ENCODE results near the gene LMNA.
A peak's percentile ranks its signal among the peaks of the same experiment; 100 is the strongest.
"Not testable (repeated sequence)": the region's sequence is repeated elsewhere in the genome, so short reads cannot be mapped to it uniquely, and the experiment has no call there.

LMNA gene

DNA sequence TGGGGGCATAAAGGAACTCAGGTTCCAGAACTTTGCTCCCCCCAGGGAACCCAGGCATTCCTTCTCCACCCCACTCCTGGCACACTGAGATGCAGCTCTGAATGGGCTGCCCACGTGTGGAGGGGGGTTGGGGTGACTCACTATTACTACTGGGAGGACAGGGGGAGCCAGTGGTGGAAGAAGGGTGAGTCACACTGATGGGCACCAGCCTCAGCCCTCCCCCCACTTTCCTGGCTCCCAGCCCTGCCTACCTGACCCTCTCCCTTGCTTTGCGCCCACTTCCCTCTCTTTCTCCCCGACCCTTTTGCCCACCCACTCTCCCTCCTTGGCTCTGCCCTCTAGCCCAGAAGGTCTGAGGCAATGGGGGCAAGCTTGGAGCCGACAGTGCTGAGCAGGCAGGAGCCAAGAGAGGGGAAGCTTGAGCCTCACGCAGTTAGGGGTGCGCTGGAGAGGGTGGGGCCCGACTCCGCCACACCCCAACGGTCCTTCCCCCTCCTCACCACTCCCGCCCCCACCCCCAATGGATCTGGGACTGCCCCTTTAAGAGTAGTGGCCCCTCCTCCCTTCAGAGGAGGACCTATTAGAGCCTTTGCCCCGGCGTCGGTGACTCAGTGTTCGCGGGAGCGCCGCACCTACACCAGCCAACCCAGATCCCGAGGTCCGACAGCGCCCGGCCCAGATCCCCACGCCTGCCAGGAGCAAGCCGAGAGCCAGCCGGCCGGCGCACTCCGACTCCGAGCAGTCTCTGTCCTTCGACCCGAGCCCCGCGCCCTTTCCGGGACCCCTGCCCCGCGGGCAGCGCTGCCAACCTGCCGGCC lies at the start of gene LMNA:
LMNA (plus strand) TSS at position 611 of the 818 bp plus-strand sequence. CDS start 208 bp downstream, outside the sequence.
- H3K4me2 ChIP-seq = peak within 1 kb of the TSS; percentile 7; the same call in 1 of the 2 replicates

DNA sequence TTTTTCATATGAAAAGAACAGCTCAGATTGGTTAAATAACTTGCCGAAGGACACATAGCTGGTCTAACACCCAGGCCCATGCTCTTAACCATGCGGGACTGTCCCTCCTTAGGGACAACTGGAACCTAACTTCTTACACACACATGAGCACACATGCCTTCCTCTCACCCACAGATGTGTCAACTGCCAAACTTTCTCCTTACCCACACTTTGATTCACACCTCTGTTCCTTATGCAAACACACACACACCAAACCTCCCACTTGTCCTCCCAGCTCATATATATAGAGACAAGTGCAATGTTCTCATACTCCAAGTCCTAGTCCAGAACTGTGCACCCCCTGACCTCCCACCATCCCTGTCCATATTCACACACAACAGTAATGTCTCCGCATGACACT lies 49.3 kb upstream of the LMNA start:
- H3K4me3 ChIP-seq = no peak overlapping the region
- no peak for TF ChIP-seq Cebpa-rat (IDR thresholded peaks at IDR 0.05)
- H3K4me2 ChIP-seq = peak overlapping the region; percentile 42

More for the DNA sequence above, at the start of gene LMNA:
- H3K27me3 ChIP-seq = peaks cover 60% of the 10 kb centered on the region
- no peaks in the 10 kb centered on the region for H3K36me3 ChIP-seq
- H3K4me3 ChIP-seq = no peak within 1 kb of the TSS
- H3K27ac ChIP-seq = no peak within 1 kb of the TSS
- peaks cover 13% of the 10 kb centered on the region for H3K4me1 ChIP-seq
- peaks cover 39% of the 10 kb centered on the region for H4K20me1 ChIP-seq
- no peaks in the 10 kb centered on the region for H3K9me3 ChIP-seq
- H3K9ac ChIP-seq = no peak within 1 kb of the TSS
- TF ChIP-seq Cebpa-rat (IDR thresholded peaks at IDR 0.05) = no peak

GRCh38 chr1:156065871-156066270 lies 48.6 kb upstream of the LMNA start:
- H3K4me2 ChIP-seq = peak overlapping the region; percentile 42; the same call in 1 of the 2 replicates
- TF ChIP-seq Cebpa-rat (IDR thresholded peaks at IDR 0.05) = no peak
- no peak overlapping the region for H3K9ac ChIP-seq
- no peaks in the 10 kb centered on the region for H3K9me3 ChIP-seq
- H4K20me1 ChIP-seq = peaks cover 5% of the 10 kb centered on the region
- H3K27me3 ChIP-seq = no peaks in the 10 kb centered on the region
- H3K27ac ChIP-seq = no peak overlapping the region
- H3K4me3 ChIP-seq = no peak overlapping the region
- peaks cover 45% of the 10 kb centered on the region for H3K4me1 ChIP-seq
- H3K36me3 ChIP-seq = no peaks in the 10 kb centered on the region

More for the DNA sequence above, 49.3 kb upstream of the LMNA start:
- Histone ChIP-seq H4K20me1 (0 out of 2 replicates have a peak, but pooled peaks cover 4% of the 10 kb centered on the region), H3K36me3 (no peaks in the 10 kb centered on the region), H3K27ac (peak overlapping the region; percentile 5; the same call in 1 of the 2 replicates), H3K4me1 (peaks cover 39% of the 10 kb centered on the region), H3K9ac (no peak overlapping the region), H3K27me3 (no peaks in the 10 kb centered on the region), H3K9me3 (no peaks in the 10 kb centered on the region)

DNA sequence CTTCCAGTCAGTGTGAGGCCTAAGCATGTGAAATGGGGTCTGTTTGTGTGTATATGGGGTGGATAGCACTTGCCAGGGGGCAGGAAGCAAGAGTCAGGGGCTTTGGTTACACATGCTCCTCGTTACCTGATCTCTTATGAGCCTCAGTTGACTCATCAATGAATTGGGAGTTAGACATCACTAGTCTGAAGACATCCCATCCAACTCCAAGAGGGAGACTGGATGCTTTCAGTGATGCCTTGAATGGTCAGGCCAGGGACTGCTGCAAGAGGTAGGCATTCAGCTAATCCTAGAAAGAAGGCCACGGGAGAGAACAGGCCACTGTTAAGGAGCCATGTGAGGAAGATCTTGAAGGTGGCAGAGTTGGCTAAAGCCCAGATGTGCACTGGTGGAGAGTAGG lies 47.2 kb upstream of the LMNA start:
- Histone ChIP-seq H4K20me1 (peaks cover 17% of the 10 kb centered on the region), H3K4me2 (no peak overlapping the region), H3K4me1 (peaks cover 47% of the 10 kb centered on the region), H3K27me3 (no peaks in the 10 kb centered on the region), H3K36me3 (peaks cover under 1% of the 10 kb centered on the region), H3K4me3 (no peak overlapping the region), H3K9me3 (no peaks in the 10 kb centered on the region), H3K27ac (no peak overlapping the region), H3K9ac (no peak overlapping the region)
- no peak for TF ChIP-seq Cebpa-rat (IDR thresholded peaks at IDR 0.05)

GRCh38 chr1:156069490-156070455 lies 44.7 kb upstream of the LMNA start:
- Histone ChIP-seq H3K4me1 (peaks cover 54% of the 10 kb centered on the region), H3K9ac (no peak overlapping the region), H3K27me3 (no peaks in the 10 kb centered on the region), H3K36me3 (peaks cover 21% of the 10 kb centered on the region), H4K20me1 (peaks cover 40% of the 10 kb centered on the region), H3K9me3 (no peaks in the 10 kb centered on the region), H3K4me3 (no peak overlapping the region), H3K27ac (no peak overlapping the region; the same call in 1 of the 2 replicates), H3K4me2 (peak overlapping the region; percentile 32)
- TF ChIP-seq Cebpa-rat (IDR thresholded peaks at IDR 0.05) = no peak

GRCh38 chr1:156070548-156070947 lies 44.0 kb upstream of the LMNA start:
- Histone ChIP-seq H4K20me1 (peaks cover 47% of the 10 kb centered on the region), H3K36me3 (peaks cover 29% of the 10 kb centered on the region), H3K27me3 (no peaks in the 10 kb centered on the region), H3K4me3 (no peak overlapping the region), H3K9ac (no peak overlapping the region), H3K4me1 (peaks cover 54% of the 10 kb centered on the region), H3K27ac (peak overlapping the region; percentile 19; the same call in 1 of the 2 replicates), H3K9me3 (no peaks in the 10 kb centered on the region), H3K4me2 (peak overlapping the region; percentile 32)
- no peak for TF ChIP-seq Cebpa-rat (IDR thresholded peaks at IDR 0.05)

DNA sequence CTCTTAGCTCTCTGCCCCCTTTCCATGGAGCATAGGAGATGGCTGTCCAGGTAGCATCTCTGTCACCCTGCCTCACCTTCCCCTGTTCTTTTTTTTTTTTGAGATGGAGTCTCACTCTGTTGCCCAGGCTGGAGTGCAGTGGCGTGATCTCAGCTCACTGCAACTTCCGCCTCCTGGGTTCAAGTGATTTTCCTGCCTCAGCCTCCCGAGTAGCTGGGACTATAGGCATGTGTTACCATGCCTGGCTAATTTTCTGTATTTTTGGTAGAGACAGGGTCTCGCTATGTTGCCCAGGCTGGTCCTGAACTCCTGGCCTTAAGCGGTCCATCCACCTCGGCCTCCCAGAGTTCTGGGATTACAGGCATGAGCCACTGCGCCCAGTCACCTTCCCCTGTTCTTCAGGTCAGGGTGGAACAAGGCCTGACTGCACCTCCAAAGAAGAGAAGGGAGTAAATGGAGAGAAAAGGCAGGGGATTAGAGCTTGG lies 43.1 kb upstream of the LMNA start:
- Histone ChIP-seq H3K36me3 (peaks cover 36% of the 10 kb centered on the region), H3K4me1 (peaks cover 54% of the 10 kb centered on the region), H4K20me1 (peaks cover 56% of the 10 kb centered on the region), H3K4me2 (peak overlapping the region; percentile 32; the same call in 1 of the 2 replicates)
- not testable (repeated sequence) for H3K9me3 ChIP-seq, H3K27me3 ChIP-seq, H3K27ac ChIP-seq, H3K4me3 ChIP-seq, H3K9ac ChIP-seq

DNA sequence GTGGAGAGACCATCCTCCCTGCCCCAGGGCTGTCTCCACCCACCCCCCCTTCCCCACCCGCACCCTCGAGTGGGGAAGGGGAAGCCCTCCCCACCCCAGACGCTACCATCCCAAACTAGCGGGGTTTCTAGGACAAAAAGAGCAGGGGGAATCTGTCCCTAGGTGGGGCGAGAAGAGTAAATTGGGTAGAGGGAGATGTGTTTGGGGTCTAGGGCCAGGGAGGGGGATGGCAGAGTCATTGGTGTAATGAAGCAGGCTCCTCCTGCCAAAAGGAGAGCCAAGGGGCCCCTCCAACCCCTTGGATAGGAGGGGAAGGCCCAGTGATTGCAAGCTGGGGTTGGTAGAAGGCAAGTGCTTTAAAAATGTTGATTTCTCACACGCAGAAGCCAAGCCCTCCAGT lies 42.3 kb upstream of the LMNA start:
- H4K20me1 ChIP-seq = peaks cover 64% of the 10 kb centered on the region
- peaks cover 45% of the 10 kb centered on the region for H3K36me3 ChIP-seq
- no peaks in the 10 kb centered on the region for H3K9me3 ChIP-seq
- H3K27me3 ChIP-seq = no peaks in the 10 kb centered on the region
- H3K9ac ChIP-seq = no peak overlapping the region
- H3K27ac ChIP-seq = no peak overlapping the region
- TF ChIP-seq Cebpa-rat (IDR thresholded peaks at IDR 0.05) = no peak
- no peak overlapping the region for H3K4me2 ChIP-seq
- no peak overlapping the region for H3K4me3 ChIP-seq
- H3K4me1 ChIP-seq = peaks cover 58% of the 10 kb centered on the region

- Histone ChIP-seq H3K27me3 (no peaks in the 10 kb centered on the region), H3K4me2 (no peak overlapping the region), H3K4me1 (peaks cover 68% of the 10 kb centered on the region), H3K9me3 (no peaks in the 10 kb centered on the region), H4K20me1 (peaks cover 74% of the 10 kb centered on the region), H3K27ac (no peak overlapping the region), H3K36me3 (peaks cover 50% of the 10 kb centered on the region), H3K9ac (no peak overlapping the region), H3K4me3 (no peak overlapping the region)
- no peak for TF ChIP-seq Cebpa-rat (IDR thresholded peaks at IDR 0.05)
Observed at GRCh38 chr1:156073110-156073687, 41.3 kb upstream of the LMNA start.

All from BLaER1 (cell line).